DND-41 (cell line): Measurements from ENCODE around the gene RPGR.
A peak's percentile ranks its signal among the peaks of the same experiment; 100 is the strongest.

ENCODE experiments used
- ATAC-seq: fragments of 200-7000 bp; cut with Tn5 transposase; 3 replicates; pipeline ENCODE4 v1.9.1; 2021; ENCODE audit warnings: low read depth; ENCODE audit not compliant: insufficient read depth
- DNase-seq: peaks from one replicate; pipeline ENCODE4 v3.0.0-alpha.2; 2020
- H2AFZ ChIP-seq: 2 replicates; pipeline ENCODE4 v1.6.0; 2012; ENCODE audit warnings: low read depth, low read length
- H3K27ac ChIP-seq: 2 replicates; pipeline ENCODE4 v1.5.1; 2012; ENCODE audit warnings: low read length, inconsistent platforms
- H3K27me3 ChIP-seq: fragments of 200-600 bp; sonication (generic); 2 replicates; pipeline ENCODE4 v1.6.0; 2012; ENCODE audit warnings: low read length, mild to moderate bottlenecking, inconsistent platforms; ENCODE audit not compliant: insufficient read depth, poor library complexity
- H3K36me3 ChIP-seq: 2 replicates; pipeline ENCODE4 v1.5.1; 2012; ENCODE audit warnings: low read length, inconsistent platforms; ENCODE audit not compliant: insufficient read depth
- H3K4me1 ChIP-seq: 2 replicates; pipeline ENCODE4 v1.5.1; 2012; ENCODE audit warnings: mild to moderate bottlenecking, low read length; ENCODE audit not compliant: insufficient read depth
- H3K4me2 ChIP-seq: 2 replicates; pipeline ENCODE4 v1.6.0; 2012; ENCODE audit warnings: mild to moderate bottlenecking, moderate library complexity, low read length, inconsistent platforms; ENCODE audit not compliant: insufficient read depth
- H3K4me3 ChIP-seq, 2 experiments: fragments of 200-600 bp in 1 of 2; shearing (Covaris generic) in 1 of 2; 2 replicates each; pipeline ENCODE4 v1.5.1; 2012 to 2016; ENCODE audit warnings: inconsistent platforms in 2 of 2, low read length in 2 of 2, mild to moderate bottlenecking in 2 of 2, low read depth in 1 of 2, moderate library complexity in 1 of 2
- H3K79me2 ChIP-seq: 2 replicates; pipeline ENCODE4 v1.6.0; 2012; ENCODE audit warnings: low read length, inconsistent platforms; ENCODE audit not compliant: insufficient read depth
- H3K9ac ChIP-seq: 2 replicates; pipeline ENCODE4 v1.6.0; 2012; ENCODE audit warnings: low read depth, mild to moderate bottlenecking, inconsistent platforms, low read length, moderate library complexity
- H3K9me3 ChIP-seq: 2 replicates; pipeline ENCODE4 v1.5.1; 2012; ENCODE audit warnings: low read length, moderate library complexity, mild to moderate bottlenecking, inconsistent platforms; ENCODE audit not compliant: insufficient read depth, severe bottlenecking
- H4K20me1 ChIP-seq: 2 replicates; pipeline ENCODE4 v1.6.0; 2012; ENCODE audit warnings: low read length; ENCODE audit not compliant: insufficient read depth
- CTCF ChIP-seq: IDR thresholded peaks from 2 replicates; pipeline ENCODE4 v1.5.1; 2012; ENCODE audit warnings: borderline replicate concordance, low read length, moderate library complexity, mild to moderate bottlenecking; ENCODE audit not compliant: poor library complexity, severe bottlenecking; ENCODE audit errors: extremely low read depth
- EZH2 ChIP-seq: IDR thresholded peaks from 3 replicates; pipeline ENCODE4 v1.6.1; 2012; ENCODE audit warnings: borderline replicate concordance, low read depth, mild to moderate bottlenecking, moderate library complexity, low read length, inconsistent platforms; ENCODE audit not compliant: severe bottlenecking

RPGR gene

GRCh38 chrX:38311743-38312142 is 15.6 kb downstream of the RPGR start:
- Histone ChIP-seq H3K9ac (no peak overlapping the region), H3K9me3 (no peaks in the 10 kb centered on the region), H3K4me1 (no peaks in the 10 kb centered on the region), H3K27me3 (no peaks in the 10 kb centered on the region), H3K27ac (no peak overlapping the region), H3K4me2 (no peak overlapping the region), H3K4me3 (no peak overlapping the region), H3K79me2 (no peaks in the 10 kb centered on the region), H2AFZ (no peak overlapping the region), H4K20me1 (no peaks in the 10 kb centered on the region), H3K36me3 (no peaks in the 10 kb centered on the region; the same call in 1 of the 2 replicates)
- no peak for DNase-seq
- TF ChIP-seq CTCF (no peak), EZH2 (no peak)
- no peak for ATAC-seq

GRCh38 chrX:38305971-38306370 is 21.3 kb downstream of the RPGR start:
- Histone ChIP-seq H3K4me2 (no peak overlapping the region), H3K4me1 (no peaks in the 10 kb centered on the region), H2AFZ (no peak overlapping the region), H3K27ac (no peak overlapping the region), H3K4me3 (no peak overlapping the region), H3K9ac (no peak overlapping the region), H3K27me3 (no peaks in the 10 kb centered on the region), H3K79me2 (no peaks in the 10 kb centered on the region), H3K9me3 (no peaks in the 10 kb centered on the region), H3K36me3 (peaks cover 3% of the 10 kb centered on the region; the same call in 1 of the 2 replicates), H4K20me1 (no peaks in the 10 kb centered on the region)
- DNase-seq (no peak), ATAC-seq (no peak)
- TF ChIP-seq CTCF, result no peak
- TF ChIP-seq EZH2, result no peak

GRCh38 chrX:38304010-38304409 is 23.3 kb downstream of the RPGR start:
- ATAC-seq (no peak), DNase-seq (no peak)
- H3K4me2 ChIP-seq, result no peak overlapping the region
- H3K9me3 ChIP-seq, result no peaks in the 10 kb centered on the region
- H3K4me1 ChIP-seq, result no peaks in the 10 kb centered on the region
- H3K36me3 ChIP-seq, result 0 out of 2 replicates have a peak, but pooled peaks cover 3% of the 10 kb centered on the region
- no peaks in the 10 kb centered on the region for H3K79me2 ChIP-seq
- no peak overlapping the region for H3K4me3 ChIP-seq
- H4K20me1 ChIP-seq, result no peaks in the 10 kb centered on the region
- H2AFZ ChIP-seq, result no peak overlapping the region
- H3K27ac ChIP-seq, result no peak overlapping the region
- H3K9ac ChIP-seq, result no peak overlapping the region
- H3K27me3 ChIP-seq, result no peaks in the 10 kb centered on the region
- TF ChIP-seq CTCF (peak; percentile 22), EZH2 (no peak)

- H3K27ac ChIP-seq, result no peak overlapping the region
- TF ChIP-seq CTCF, result no peak
- TF ChIP-seq EZH2, result no peak
- H3K4me3 ChIP-seq, result no peak overlapping the region
- H2AFZ ChIP-seq, result no peak overlapping the region
- H3K79me2 ChIP-seq, result no peaks in the 10 kb centered on the region
- no peak for ATAC-seq
- H3K9me3 ChIP-seq, result no peaks in the 10 kb centered on the region
- H3K36me3 ChIP-seq, result 0 out of 2 replicates have a peak, but pooled peaks cover 3% of the 10 kb centered on the region
- no peak for DNase-seq
- H3K4me1 ChIP-seq, result no peaks in the 10 kb centered on the region
- H4K20me1 ChIP-seq, result no peaks in the 10 kb centered on the region
- H3K9ac ChIP-seq, result no peak overlapping the region
- no peaks in the 10 kb centered on the region for H3K27me3 ChIP-seq
- no peak overlapping the region for H3K4me2 ChIP-seq
Measured at GRCh38 chrX:38293741-38294140, 33.6 kb downstream of the RPGR start.
